DOHH2 (cell line): ENCODE results near the gene HPCAL4.

Source experiments
- H3F3A ChIP-seq: fragments of 200-600 bp; sonication (generic), shearing (Covaris generic); 2 replicates; pipeline ENCODE4 v1.6.0; 2016; ENCODE audit warnings: antibody characterized with exemption, mild to moderate bottlenecking; ENCODE audit not compliant: control insufficient read depth, insufficient read depth
- H3K27ac ChIP-seq: fragments of 200-600 bp; sonication (generic); 2 replicates; pipeline ENCODE4 v1.5.1; 2014; ENCODE audit warnings: low read depth, mild to moderate bottlenecking, low read length, moderate library complexity
- H3K27me3 ChIP-seq: fragments of 200-600 bp; sonication (generic); 2 replicates; pipeline ENCODE4 v1.6.1; 2014; ENCODE audit warnings: mild to moderate bottlenecking, low read length, mixed read lengths; ENCODE audit not compliant: control insufficient read depth
- H3K36me3 ChIP-seq: fragments of 200-600 bp; sonication (generic); 2 replicates; pipeline ENCODE4 v1.6.1; 2014; ENCODE audit warnings: mild to moderate bottlenecking, low read length, moderate library complexity, mixed read lengths; ENCODE audit not compliant: control insufficient read depth
- H3K4me1 ChIP-seq: fragments of 200-600 bp; sonication (generic); 2 replicates; pipeline ENCODE4 v1.6.1; 2014; ENCODE audit warnings: mild to moderate bottlenecking, low read length, mixed read lengths; ENCODE audit not compliant: control insufficient read depth
- H3K4me2 ChIP-seq: fragments of 200-600 bp; sonication (generic); 2 replicates; pipeline ENCODE4 v1.6.0; 2014; ENCODE audit warnings: mild to moderate bottlenecking, low read length, moderate library complexity
- H3K4me3 ChIP-seq: fragments of 200-600 bp; sonication (generic); 2 replicates; pipeline ENCODE4 v1.5.1; 2014; ENCODE audit warnings: mild to moderate bottlenecking, low read length, mixed read lengths
- H3K79me2 ChIP-seq: fragments of 200-600 bp; sonication (generic); 2 replicates; pipeline ENCODE4 v1.6.1; 2014; ENCODE audit warnings: mild to moderate bottlenecking, low read length, mixed read lengths; ENCODE audit not compliant: control insufficient read depth
- H3K9me2 ChIP-seq: fragments of 200-600 bp; sonication (generic); replicated peaks from 2 replicates; pipeline ENCODE4 v1.6.1; 2014; ENCODE audit warnings: mild to moderate bottlenecking, low read length, mixed read lengths; ENCODE audit not compliant: control insufficient read depth
- H3K9me3 ChIP-seq: fragments of 200-600 bp; sonication (generic); 2 replicates; pipeline ENCODE4 v1.6.1; 2014; ENCODE audit warnings: antibody characterized with exemption, low read length, mixed read lengths; ENCODE audit not compliant: control insufficient read depth, insufficient read depth
- H4K20me1 ChIP-seq: fragments of 200-600 bp; sonication (generic); 2 replicates; pipeline ENCODE4 v1.6.0; 2014; ENCODE audit warnings: low read depth, mild to moderate bottlenecking, antibody characterized with exemption, low read length, moderate library complexity; ENCODE audit not compliant: control insufficient read depth, insufficient read depth
- EZH2phosphoT487 ChIP-seq: fragments of 200-600 bp; sonication (generic); IDR thresholded peaks from 2 replicates; pipeline ENCODE4 v1.6.1; 2017; ENCODE audit warnings: borderline replicate concordance, mild to moderate bottlenecking, antibody characterized with exemption, low read length, moderate library complexity, mixed read lengths
- TF ChIP-seq, protein P1 (sequence below): fragments of 200-600 bp; sonication (generic); IDR thresholded peaks from one replicate; pipeline ENCODE4 v1.5.1; 2014; ENCODE audit warnings: antibody characterized with exemption, mild to moderate bottlenecking, low read depth, low read length; ENCODE audit not compliant: poor library complexity, severe bottlenecking

The HPCAL4 gene

DNA sequence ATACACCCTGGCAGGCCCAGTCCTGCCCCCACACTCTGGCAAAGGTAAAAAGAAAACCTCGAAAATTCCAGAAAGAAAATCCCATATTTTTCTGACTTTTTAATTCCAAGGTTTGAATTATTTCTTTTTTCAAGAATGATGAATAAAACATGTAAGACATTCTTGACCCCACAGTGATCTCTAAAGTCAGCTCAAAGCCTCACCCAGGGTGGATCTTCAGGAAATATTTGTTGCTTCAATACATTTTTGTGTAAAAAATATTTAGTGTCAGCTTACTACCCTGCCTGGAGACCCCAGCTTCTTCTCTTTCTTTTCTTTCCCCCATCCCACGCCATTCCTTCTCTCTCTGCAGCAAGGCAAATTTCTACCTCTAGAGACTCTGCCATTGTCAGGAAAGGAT is 12.3 kb downstream of the HPCAL4 start:
- Histone ChIP-seq H3K36me3 (no peaks in the 10 kb centered on the region), H3K4me1 (peaks cover 4% of the 10 kb centered on the region; the same call in 1 of the 2 replicates), H3K79me2 (no peaks in the 10 kb centered on the region), H3K27me3 (peaks cover 30% of the 10 kb centered on the region), H3K4me2 (no peak overlapping the region), H4K20me1 (no peaks in the 10 kb centered on the region), H3F3A (no peaks in the 10 kb centered on the region), H3K9me3 (no peaks in the 10 kb centered on the region), H3K9me2 (no peaks in the 10 kb centered on the region), H3K4me3 (no peak overlapping the region), H3K27ac (no peak overlapping the region)
- no peak for TF ChIP-seq EZH2phosphoT487
- TF ChIP-seq, protein P1, sequence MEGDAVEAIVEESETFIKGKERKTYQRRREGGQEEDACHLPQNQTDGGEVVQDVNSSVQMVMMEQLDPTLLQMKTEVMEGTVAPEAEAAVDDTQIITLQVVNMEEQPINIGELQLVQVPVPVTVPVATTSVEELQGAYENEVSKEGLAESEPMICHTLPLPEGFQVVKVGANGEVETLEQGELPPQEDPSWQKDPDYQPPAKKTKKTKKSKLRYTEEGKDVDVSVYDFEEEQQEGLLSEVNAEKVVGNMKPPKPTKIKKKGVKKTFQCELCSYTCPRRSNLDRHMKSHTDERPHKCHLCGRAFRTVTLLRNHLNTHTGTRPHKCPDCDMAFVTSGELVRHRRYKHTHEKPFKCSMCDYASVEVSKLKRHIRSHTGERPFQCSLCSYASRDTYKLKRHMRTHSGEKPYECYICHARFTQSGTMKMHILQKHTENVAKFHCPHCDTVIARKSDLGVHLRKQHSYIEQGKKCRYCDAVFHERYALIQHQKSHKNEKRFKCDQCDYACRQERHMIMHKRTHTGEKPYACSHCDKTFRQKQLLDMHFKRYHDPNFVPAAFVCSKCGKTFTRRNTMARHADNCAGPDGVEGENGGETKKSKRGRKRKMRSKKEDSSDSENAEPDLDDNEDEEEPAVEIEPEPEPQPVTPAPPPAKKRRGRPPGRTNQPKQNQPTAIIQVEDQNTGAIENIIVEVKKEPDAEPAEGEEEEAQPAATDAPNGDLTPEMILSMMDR = no peak

DNA sequence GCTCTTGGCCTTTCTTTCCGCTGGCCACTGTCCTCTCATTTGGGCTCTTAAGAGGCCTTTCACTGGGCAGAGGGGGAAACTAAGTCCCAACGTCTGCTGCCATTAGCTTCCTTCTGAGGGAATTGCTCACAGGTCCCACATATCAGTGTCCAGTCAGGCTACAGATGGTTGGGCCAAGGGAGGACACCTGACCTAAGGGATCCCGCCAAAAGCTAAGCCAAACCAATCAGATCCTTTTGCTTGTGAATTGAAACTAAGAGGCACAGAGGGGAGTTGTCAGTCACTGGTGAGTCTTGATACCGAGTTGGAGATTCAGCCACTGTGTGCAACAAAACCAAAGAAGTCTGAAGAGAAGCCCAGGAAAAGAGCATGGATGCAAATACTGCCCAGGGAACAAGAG is 13.6 kb downstream of the HPCAL4 start:
- no peaks in the 10 kb centered on the region for H3K79me2 ChIP-seq
- no peak for TF ChIP-seq EZH2phosphoT487
- TF ChIP-seq, protein P1 = no peak
- H3K4me2 ChIP-seq = no peak overlapping the region
- H3F3A ChIP-seq = no peaks in the 10 kb centered on the region
- H3K27ac ChIP-seq = no peak overlapping the region
- H3K36me3 ChIP-seq = no peaks in the 10 kb centered on the region
- H3K4me1 ChIP-seq = peaks cover 4% of the 10 kb centered on the region; the same call in 1 of the 2 replicates
- no peak overlapping the region for H3K4me3 ChIP-seq
- H3K9me2 ChIP-seq = no peaks in the 10 kb centered on the region
- peaks cover 38% of the 10 kb centered on the region for H3K27me3 ChIP-seq
- H3K9me3 ChIP-seq = no peaks in the 10 kb centered on the region
- no peaks in the 10 kb centered on the region for H4K20me1 ChIP-seq

GRCh38 chr1:39676948-39677548 is 14.2 kb downstream of the HPCAL4 start:
- peaks cover 37% of the 10 kb centered on the region for H3K27me3 ChIP-seq

More at GRCh38 chr1:39676948-39677548, 14.2 kb downstream of the HPCAL4 start:
- Histone ChIP-seq H3K4me1 (peaks cover 4% of the 10 kb centered on the region; the same call in 1 of the 2 replicates), H3K27ac (no peak overlapping the region), H3K4me3 (no peak overlapping the region), H3K79me2 (no peaks in the 10 kb centered on the region), H3F3A (no peaks in the 10 kb centered on the region), H3K9me3 (no peaks in the 10 kb centered on the region), H3K9me2 (no peaks in the 10 kb centered on the region), H3K4me2 (no peak overlapping the region), H3K36me3 (no peaks in the 10 kb centered on the region), H4K20me1 (no peaks in the 10 kb centered on the region)
- TF ChIP-seq, protein P1 = no peak
- TF ChIP-seq EZH2phosphoT487 = no peak
